GM12801 (cell line): ENCODE results near the gene UGT1A5.

Source experiments
- TF ChIP-seq, protein P1 (sequence below): IDR thresholded peaks from one replicate; pipeline ENCODE4 v1.5.1; 2011; ENCODE audit warnings: control low read depth; ENCODE audit not compliant: insufficient read length; ENCODE audit errors: extremely low read depth

Gene UGT1A5

DNA sequence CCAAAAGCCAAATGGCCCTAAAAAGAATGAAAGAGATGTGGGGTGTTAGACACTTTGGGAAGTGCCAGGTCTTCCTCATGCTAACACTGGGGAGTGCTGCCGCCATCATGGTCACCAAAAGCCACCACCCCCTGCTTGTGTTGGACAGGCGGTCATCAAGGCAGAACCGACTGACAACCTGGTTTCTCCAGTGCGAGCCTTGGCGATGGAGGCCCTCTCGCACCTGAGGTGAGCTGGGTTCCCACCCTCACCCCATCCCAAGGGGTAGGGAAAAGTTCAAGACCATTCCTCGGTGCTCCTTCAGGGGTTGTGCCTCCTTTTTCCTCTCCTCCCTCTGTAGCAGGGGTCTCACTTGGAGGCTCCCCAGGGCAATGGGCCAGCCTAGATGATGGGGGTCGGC lies 99.0 kb downstream of the UGT1A5 start:
- TF ChIP-seq, protein P1, sequence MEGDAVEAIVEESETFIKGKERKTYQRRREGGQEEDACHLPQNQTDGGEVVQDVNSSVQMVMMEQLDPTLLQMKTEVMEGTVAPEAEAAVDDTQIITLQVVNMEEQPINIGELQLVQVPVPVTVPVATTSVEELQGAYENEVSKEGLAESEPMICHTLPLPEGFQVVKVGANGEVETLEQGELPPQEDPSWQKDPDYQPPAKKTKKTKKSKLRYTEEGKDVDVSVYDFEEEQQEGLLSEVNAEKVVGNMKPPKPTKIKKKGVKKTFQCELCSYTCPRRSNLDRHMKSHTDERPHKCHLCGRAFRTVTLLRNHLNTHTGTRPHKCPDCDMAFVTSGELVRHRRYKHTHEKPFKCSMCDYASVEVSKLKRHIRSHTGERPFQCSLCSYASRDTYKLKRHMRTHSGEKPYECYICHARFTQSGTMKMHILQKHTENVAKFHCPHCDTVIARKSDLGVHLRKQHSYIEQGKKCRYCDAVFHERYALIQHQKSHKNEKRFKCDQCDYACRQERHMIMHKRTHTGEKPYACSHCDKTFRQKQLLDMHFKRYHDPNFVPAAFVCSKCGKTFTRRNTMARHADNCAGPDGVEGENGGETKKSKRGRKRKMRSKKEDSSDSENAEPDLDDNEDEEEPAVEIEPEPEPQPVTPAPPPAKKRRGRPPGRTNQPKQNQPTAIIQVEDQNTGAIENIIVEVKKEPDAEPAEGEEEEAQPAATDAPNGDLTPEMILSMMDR: no peak

DNA sequence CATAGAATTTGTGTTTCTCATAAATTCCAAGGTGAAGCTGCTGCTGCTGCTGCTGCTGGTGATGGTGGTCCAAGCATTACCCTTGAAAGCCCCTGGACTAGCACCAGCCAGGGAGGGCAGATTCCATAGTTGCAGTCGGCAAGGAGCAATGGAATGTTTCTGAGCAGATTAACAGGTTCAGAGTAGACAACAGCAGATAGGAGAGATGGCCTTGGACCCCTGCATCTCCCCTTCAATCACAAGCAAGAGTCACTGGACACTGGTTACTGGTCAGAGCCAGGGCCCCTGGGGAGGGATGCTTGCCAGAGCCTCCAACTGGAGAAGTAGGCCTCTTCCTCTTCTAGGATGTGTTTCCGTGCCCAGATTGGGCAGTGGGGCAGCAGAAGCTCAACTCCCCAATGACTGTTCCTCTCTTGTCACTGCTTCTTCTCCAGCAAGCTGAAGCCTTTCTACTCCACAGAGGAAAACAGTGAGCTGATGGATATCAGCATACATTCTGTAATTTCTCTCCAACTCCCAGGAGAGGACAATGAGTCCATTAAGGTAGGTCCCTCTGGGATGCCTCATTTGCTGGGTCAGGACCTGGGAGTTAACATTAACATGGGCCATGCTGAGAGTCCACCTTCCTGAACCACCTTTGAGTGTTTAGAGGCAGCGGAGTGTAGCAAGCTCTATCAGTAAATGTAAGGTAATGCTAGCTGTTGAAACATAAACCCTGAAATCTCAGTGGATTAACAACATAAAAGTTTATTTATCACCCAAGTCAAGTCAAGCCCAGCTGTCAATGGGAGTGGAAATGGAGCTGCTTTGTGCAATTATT lies 100.7 kb downstream of the UGT1A5 start:
- TF ChIP-seq, protein P1: no peak

DNA sequence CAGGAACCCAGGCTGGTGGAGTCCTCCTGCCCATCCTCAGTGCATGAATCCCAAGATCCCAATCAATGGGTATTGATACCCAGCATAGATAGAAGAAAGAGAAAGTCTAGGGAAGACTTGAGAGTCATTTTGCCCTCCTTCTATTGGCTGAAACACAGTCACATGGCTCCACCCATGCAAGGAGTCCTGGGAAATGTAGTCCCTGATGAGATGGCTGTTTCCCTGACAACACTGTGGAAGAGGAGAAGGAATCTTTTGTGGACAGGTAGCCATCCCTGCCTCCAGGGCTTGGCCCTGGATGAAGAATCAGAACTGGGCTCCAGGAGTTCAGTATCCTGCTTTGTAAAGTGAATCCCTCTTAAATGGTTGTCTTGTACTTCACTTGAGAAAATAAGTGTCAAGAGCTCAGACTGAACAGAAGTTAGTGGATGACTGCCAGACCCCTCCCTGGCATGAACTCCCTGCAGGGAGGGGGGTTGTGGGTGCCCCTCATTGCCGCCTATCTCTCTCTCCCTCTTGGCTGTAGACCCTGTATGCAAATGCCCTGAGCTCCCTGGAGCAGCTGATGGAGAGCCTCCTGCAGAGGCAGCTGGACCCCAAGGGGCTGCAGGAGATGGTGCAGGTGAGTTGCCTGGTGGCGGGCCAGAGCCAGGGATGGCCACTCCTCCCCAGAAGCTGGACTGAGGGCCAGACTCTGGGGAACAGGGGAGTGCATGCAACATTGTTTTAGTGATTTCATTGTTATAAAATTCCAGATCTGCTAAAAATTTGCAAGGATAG lies 101.5 kb downstream of the UGT1A5 start:
- TF ChIP-seq, protein P1: no peak

DNA sequence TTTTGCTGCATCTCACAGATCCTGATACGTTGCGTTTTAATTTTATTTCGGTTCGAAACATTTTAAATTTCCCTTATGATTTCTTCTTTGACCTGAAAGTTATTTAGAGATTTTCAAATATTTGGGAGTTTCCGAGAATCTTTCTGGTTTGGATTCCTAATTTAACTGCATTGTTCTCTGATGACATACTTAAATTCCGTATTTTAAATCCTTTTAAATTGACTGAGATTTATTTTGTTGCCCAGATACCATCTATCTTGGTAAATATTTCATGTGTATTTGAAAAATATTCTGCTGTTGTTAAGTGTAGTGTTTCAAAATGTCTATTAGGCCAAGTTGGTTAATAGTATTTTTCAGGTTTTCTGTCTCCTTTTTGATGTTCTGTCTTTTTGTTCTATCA lies 103.2 kb downstream of the UGT1A5 start:
- TF ChIP-seq, protein P1: no peak

DNA sequence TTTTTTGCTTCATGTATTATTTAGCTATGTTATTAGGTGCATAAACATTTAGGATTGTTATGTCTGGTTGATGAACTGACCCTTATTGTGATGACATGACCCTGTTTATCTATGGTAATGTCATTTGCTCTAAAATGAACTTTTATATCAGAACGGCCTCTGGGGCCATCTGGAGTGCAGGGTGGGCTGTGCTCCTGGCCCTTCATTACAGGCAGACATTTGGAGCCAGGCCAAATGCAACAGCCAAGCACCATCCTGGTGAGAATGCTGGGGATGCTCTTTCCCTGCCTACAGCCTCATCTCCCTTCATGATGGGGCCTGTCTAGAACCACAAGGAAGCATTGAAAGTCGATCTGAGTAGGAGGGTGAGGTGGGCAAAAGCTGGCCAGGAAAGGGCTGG lies 103.6 kb downstream of the UGT1A5 start:
- TF ChIP-seq, protein P1: no peak

DNA sequence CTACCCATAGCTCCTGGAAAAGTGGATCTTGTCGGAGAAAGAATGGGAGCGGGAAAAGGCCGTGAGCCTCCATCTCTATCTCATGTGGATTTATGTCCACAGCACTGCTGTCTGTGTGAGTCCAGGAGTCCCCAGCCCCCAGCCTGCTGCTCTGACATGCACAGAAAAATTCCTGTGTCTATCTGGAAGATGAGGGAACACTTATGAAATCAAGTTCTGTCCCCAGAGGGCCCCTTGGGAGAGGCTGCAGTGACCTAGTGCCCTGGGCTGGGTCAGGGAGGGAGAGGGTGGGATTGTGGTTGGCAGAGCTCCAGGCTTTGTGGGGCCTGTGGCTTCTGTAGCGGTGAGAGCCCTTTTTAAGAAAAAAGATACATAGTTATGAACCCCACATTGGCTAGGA lies 104.1 kb downstream of the UGT1A5 start:
- TF ChIP-seq, protein P1: no peak

DNA sequence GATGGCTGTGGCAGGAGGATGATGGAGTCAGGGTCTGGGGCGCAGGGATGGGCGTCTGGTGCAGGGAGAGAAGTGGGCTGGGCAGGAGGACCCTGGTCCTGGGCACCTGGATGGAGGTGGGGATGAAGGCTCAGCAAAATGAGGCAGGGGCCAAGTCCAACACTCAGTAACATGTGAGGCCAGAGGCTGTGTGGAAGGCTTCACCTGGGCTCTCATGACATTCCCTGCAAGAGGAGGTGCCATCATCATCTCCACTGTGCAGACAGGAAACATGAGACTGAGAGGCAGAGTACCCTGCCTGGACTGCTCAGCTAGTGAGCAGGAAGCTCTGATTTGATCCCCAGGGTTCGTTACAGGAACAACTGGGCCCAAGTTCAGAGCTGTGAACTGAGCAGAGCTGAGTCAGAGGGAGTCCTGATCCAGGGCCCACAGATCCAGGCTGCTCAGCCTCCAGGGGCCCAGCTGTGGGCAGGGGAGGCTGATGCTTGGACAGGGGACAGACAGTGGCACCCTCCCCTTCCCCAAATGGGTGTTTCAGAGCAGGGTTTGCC lies 104.7 kb downstream of the UGT1A5 start:
- TF ChIP-seq, protein P1: no peak
